Jurkat, Clone E6-1 (cell line): ENCODE results near the gene AP4M1.
A peak's percentile ranks its signal among the peaks of the same experiment; 100 is the strongest.
"Not testable (repeated sequence)": the region's sequence is repeated elsewhere in the genome, so short reads cannot be mapped to it uniquely, and the experiment has no call there.

ENCODE experiments used
- DNase-seq: peaks from one replicate; pipeline ENCODE4 v3.0.0-alpha.2; 2011; ENCODE audit warnings: low read depth, low spot score
- H3K4me3 ChIP-seq: 2 replicates; pipeline ENCODE4 v1.5.1; 2011; ENCODE audit warnings: mild to moderate bottlenecking, low read length, control low read depth, moderate library complexity

AP4M1 gene

GRCh38 chr7:100126239-100126930, 24.9 kb downstream of the AP4M1 start:
- peak overlapping the region; percentile 92 for H3K4me3 ChIP-seq
- no peak for DNase-seq

- peak within 1 kb of the TSS; percentile 92 for H3K4me3 ChIP-seq
- DNase-seq: peak; percentile 93
Measured at GRCh38 chr7:100126931-100127865, 25.8 kb downstream of the AP4M1 start, which contains the start of gene MBLAC1. Gene MBLAC1, plus strand, starts transcription at chr7:100126967. Its CDS starts 429 bp downstream, at chr7:100127396.

- DNase-seq: no peak
- peak overlapping the region; percentile 92 for H3K4me3 ChIP-seq
Measured at GRCh38 chr7:100127866-100128636, 26.6 kb downstream of the AP4M1 start.

- DNase-seq: no peak
- H3K4me3 ChIP-seq: no peak overlapping the region
Measured at GRCh38 chr7:100128637-100128963, 27.2 kb downstream of the AP4M1 start.

GRCh38 chr7:100130220-100130607, 28.8 kb downstream of the AP4M1 start:
- DNase-seq, H3K4me3 ChIP-seq: not testable (repeated sequence)

GRCh38 chr7:100130608-100131453, 29.4 kb downstream of the AP4M1 start:
- peak; percentile 44 for DNase-seq
- peak overlapping the region; percentile 27 for H3K4me3 ChIP-seq

- DNase-seq: no peak
- no peak overlapping the region for H3K4me3 ChIP-seq
Measured at GRCh38 chr7:100132126-100132525, 30.7 kb downstream of the AP4M1 start.

GRCh38 chr7:100132697-100133151, 31.3 kb downstream of the AP4M1 start:
- peak; percentile 64 for DNase-seq
- H3K4me3 ChIP-seq: no peak overlapping the region

GRCh38 chr7:100137851-100138760, 36.7 kb downstream of the AP4M1 start:
- H3K4me3 ChIP-seq: no peak overlapping the region
- DNase-seq: no peak

GRCh38 chr7:100141555-100141949, 40.1 kb downstream of the AP4M1 start:
- DNase-seq: no peak

GRCh38 chr7:100142461-100142860, 41.0 kb downstream of the AP4M1 start:
- H3K4me3 ChIP-seq: no peak overlapping the region
- no peak for DNase-seq

More at GRCh38 chr7:100141555-100141949, 40.1 kb downstream of the AP4M1 start:
- no peak overlapping the region for H3K4me3 ChIP-seq

GRCh38 chr7:100146350-100146749, 44.9 kb downstream of the AP4M1 start:
- H3K4me3 ChIP-seq, DNase-seq: not testable (repeated sequence)

- H3K4me3 ChIP-seq: no peak overlapping the region
- DNase-seq: no peak
Measured at GRCh38 chr7:100147278-100147677, 45.8 kb downstream of the AP4M1 start.

GRCh38 chr7:100148225-100148558, 46.7 kb downstream of the AP4M1 start:
- H3K4me3 ChIP-seq: peak overlapping the region; percentile 58
- DNase-seq: no peak

- H3K4me3 ChIP-seq: peak within 1 kb of the TSS; percentile 86
- peak; percentile 99 for DNase-seq
Measured at GRCh38 chr7:100148559-100149328, 47.3 kb downstream of the AP4M1 start, which contains the start of gene LAMTOR4. Gene LAMTOR4, plus strand, starts transcription at chr7:100148918. Its CDS starts 55 bp downstream, at chr7:100148973.

GRCh38 chr7:100152404-100152803, 51.0 kb downstream of the AP4M1 start:
- no peak overlapping the region for H3K4me3 ChIP-seq
- DNase-seq: no peak
